GM18951 (cell line): Measurements from ENCODE around the gene UBXN2A.

Experiments
- POLR2A ChIP-seq: IDR thresholded peaks from 4 replicates; pipeline ENCODE4 v1.6.1; 2011; ENCODE audit warnings: mild to moderate bottlenecking; ENCODE audit not compliant: insufficient read length, insufficient read depth; ENCODE audit errors: extremely low read depth
- in situ Hi-C: fragments of 300-500 bp; cut with MboI; formaldehyde crosslinking; loops from one replicate; pipeline ENCODE4 v1.12.0; 2022; ENCODE audit warnings: low sequenced_read_pairs, mixed read lengths, inconsistent platforms; ENCODE audit not compliant: unreplicated experiment

UBXN2A gene

GRCh38 chr2:24048769-24049484 lies 108.7 kb downstream of the UBXN2A start:
- no peak for TF ChIP-seq POLR2A
- in situ Hi-C loops = no loop called here

GRCh38 chr2:24049485-24050021 lies 109.3 kb downstream of the UBXN2A start, which contains the start of gene FKBP1B:
Gene FKBP1B, plus strand, starts transcription at chr2:24049741. Its CDS starts 109 bp downstream, at chr2:24049850.
- in situ Hi-C loops = no loop called here
- no peak for TF ChIP-seq POLR2A

GRCh38 chr2:24050041-24050979 lies 110.0 kb downstream of the UBXN2A start:
- TF ChIP-seq POLR2A = no peak
- in situ Hi-C loops = no loop called here

- no peak for TF ChIP-seq POLR2A
- in situ Hi-C loops = no loop called here
Observed at GRCh38 chr2:24051833-24052232, 111.6 kb downstream of the UBXN2A start.

GRCh38 chr2:24052951-24053350 lies 112.7 kb downstream of the UBXN2A start:
- in situ Hi-C loops = no loop called here

More at GRCh38 chr2:24052951-24053350, 112.7 kb downstream of the UBXN2A start:
- no peak for TF ChIP-seq POLR2A
